GM19397 (cell line): ENCODE measurements around the gene SRRM2.

Source experiments
- ATAC-seq: cut with Tn5 transposase; IDR thresholded peaks from one replicate; pipeline ENCODE4 v1.9.1; 2021; ENCODE audit warnings: mild to moderate bottlenecking, moderate library complexity; ENCODE audit not compliant: unreplicated experiment

The SRRM2 gene

DNA sequence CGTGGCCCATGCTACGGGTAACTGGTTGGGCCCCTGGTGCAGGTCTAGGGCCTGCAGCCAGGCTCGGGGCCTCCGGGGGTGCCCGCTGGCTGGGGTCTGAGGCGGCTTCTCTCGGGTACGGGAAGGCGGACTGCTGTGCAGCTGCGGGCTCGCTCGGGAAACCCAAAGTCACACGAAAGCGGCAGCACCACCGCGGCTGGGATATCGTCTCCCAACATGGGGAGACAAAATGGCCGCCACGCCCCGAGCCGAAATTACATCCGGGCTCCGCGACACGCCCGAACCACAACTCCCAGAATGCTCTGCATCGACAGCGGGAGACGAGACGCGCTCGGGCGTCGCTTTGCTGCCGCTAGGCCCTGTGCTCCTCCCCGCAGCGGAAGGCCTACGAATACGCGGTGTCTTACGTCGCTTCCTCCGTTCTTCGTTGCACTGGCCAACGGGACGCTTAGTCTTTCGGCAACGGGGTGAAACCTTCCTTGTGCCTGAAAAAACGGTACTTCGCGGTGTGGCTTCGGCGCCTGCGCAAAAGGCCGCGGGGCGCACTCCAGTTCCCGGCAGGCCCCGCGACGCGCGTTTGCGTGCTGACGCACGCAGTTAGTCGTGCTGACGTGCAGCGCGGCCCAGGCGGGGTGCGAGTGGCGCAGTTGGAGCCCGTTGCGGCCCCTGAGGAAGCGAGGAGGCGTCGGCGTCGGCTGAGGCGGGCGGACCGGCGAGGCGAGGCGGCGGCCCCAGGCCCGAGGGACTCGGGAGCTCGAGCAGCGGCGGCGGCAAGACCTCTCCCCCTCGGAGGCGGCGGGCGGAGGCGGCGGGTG lies at the start of gene SRRM2:
SRRM2 (plus strand) TSS at position 604 of the 815 bp plus-strand sequence. CDS start 3,727 bp downstream, outside the sequence.
- ATAC-seq: peak; percentile 78

GRCh38 chr16:2702871-2703745 lies 49.3 kb upstream of the SRRM2 start:
- ATAC-seq: no peak

DNA sequence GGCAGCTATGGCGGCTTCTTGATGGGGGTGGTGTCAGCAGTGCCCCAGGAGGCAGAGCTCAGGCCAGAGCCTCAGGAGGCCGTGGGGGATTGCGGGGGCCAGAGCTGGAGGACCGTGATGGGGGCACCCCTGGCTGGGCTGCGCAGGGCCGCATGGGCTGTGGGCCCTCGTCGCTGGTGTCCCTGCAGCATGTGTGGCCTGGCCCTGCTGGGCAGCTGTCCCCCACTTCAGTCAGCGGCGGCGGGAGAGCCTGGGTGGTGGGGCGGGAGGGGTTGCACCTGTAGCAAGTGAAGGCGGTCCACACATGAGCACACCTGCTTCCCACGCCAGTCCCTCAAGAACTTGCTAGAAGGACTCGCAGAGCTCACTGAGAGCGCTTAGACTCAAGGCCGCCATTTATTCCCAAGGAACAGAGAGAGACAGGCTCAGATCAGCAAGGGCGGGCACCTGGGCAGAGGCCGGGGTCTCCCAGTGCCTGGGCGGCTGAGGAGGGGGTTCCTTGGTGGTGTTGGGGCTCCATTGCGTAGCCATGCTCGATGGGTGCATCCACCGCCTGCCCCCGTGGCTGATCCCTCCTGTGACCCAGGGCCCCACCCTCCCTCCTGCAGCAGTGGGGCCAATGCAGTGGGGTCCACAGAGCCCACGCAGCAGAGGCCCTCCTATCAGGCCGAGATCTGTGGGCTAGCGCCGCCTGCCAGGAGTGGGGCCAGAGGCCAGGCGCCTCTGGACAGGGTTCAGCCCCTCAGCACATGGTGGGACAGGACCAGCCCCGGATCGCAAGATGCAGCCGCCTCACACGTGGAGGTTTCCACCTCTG lies 48.1 kb upstream of the SRRM2 start:
- ATAC-seq: no peak

DNA sequence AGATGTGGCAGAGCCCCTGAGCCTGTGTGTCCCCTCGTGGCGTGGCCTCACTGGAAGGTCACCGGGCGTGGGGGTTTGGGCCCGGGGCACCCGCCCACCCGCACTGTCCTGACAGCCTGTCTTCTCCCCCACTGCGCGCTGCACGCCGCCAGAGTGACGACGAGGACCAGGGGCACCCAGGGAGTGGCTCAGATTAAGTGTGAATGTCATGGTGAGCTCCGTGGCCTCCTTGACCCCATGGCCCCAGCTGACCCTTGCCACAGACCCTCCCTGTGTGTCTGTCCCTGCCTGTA lies 47.5 kb upstream of the SRRM2 start:
- ATAC-seq: no peak

GRCh38 chr16:2705351-2705750 lies 47.1 kb upstream of the SRRM2 start:
- no peak for ATAC-seq

DNA sequence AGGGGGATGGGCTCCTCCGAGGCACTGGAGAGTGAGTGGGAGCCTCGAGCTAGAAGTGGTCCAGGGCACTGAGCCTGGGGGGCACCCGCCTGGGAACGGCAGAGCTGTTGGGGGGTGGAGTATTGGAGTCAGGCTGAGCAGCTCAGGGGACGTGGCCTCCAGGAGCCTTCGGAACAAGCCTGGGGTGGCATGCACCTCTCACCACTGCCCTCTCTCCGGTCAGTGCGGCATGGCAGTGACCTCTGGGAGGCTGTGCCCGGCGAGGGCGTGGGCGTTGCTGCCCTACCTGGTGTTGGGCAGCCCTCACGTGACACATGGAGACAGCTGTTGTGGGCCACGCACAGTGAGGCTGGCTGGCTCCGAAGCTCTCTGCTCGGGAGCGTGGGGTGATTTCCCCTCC lies 46.4 kb upstream of the SRRM2 start:
- no peak for ATAC-seq

DNA sequence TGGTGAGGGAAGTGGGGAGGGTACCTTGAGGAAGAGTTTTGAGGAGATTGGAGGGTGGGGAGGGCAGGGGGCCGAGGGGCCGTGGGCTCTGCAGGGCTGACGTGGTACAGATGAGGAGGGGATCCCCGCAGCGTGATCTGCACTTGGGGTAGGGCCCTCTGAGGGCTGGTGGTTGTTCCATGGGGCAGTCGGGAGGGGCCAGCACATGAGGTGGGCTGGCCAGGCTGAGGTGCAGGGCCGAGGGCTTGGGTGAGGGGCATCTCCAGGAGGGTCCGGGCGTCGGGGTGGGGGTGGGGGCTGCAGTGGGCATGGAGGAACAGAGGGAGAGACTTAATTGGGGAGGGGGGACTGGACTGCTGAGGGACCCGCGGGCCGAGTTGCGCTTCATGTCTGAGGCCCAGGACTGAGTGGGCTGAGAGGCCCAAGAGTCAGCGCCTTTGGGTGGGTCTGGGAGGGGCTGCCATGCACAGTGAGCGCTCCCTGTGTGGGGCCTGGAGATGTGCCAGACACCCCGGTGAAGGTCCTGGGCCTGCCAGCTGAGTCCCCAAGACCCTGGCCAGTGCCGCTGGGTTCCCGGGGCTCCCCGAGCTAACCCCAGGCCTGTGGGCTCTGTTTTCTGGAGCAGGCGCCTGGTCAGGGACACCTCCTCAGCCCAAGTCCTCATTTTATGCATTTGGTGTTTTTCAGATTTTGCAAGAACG lies 45.7 kb upstream of the SRRM2 start:
- ATAC-seq: no peak

DNA sequence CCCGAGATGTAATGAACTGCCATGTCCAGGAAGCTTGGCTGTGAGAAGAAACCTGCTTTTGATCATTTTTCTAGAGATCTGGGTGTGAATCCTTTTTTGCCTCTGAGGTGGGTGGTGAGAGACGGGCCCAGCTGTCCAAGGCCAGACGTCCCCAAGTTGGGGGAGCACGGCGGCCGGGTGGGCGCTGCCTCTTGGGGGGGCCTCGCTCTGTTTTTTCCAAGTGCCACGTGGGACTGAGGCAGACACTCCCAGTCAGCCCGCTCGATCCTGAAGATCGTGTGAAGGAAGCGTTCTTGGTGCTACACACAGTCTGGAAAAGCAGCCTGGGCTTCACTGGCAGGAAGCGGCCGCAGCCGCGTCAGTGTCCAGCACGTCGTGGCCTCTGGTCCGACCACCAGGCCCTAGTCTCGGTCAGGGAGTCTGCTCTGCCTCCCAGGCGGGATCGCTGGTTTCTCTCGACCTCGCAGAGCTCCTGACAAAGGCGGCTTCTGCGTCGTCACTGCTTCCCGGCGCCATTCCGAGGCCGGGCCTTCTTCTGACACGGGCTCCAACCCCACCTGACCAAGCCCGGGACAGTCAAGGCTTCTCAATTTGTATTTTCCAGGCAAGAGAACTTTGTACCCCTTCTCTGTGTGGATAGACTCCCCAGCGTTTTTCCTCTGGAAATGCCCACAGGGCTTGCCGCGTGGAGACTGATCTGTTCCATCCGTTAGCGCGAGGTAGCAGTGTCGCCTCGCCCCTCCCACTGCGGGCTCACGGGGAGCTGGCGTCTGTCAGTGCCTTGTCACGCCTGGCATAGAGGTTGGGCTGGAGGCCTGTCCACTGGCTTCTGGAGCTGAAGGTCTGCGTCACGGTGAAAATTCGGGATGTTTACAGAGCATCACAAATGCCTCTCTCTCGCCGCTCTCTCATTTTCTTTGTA lies 44.8 kb upstream of the SRRM2 start:
- no peak for ATAC-seq

GRCh38 chr16:2708290-2708639 lies 44.2 kb upstream of the SRRM2 start:
- ATAC-seq: no peak

GRCh38 chr16:2708955-2709587 lies 43.4 kb upstream of the SRRM2 start:
- ATAC-seq: no peak

DNA sequence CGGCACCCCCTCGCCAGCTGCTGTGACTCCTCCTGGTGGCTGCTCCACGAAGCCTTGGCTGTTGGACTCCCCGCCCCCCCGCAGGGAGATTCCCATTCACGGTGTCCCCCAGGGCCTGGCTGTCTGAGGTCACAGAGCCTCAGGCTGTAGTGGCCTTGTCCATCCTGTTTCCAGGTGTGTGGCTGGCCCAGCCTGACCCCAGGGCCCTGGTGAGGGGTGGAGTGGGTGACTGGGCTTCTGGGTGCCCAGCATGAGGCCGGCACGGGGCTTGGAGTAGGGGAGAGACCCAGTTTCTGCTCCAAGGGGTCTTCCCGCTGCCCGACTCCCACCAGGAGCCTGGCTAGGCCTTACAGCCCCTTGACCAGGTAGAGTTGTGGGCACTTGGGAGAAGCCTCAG lies 42.9 kb upstream of the SRRM2 start:
- ATAC-seq: no peak

DNA sequence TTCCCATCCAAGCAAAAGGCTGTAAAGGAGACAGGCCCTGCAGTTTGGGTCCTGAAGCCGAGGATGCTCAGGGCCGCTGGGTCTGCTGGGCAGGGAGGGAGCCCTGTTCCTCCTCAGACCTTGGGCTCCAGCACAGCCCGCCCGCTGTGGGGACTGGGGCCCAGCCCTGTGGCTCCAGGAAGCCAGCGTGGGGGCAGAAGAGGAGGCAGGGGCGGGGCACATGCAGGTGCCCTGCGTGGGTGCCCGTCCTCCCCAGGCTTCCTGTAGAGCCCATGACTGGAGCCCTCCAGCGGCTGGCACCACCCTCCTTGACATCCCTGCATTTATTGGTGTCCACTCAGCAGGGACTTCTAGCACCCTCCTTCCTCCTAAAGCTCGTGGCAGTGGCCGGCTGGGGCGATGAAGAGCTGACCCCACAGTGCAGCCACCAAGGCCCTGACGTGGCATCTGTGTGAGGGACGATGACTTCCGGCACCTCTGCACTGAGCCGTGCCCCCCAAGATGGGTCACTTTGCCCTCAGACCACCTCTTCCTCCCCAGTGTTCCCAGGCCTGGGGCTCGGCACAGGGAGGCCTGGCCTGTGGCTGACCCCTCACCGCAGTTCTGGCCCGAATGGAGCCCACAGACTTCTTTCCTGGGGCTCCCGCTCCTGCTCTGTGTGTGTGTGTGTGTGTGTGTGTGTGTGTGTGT lies 42.3 kb upstream of the SRRM2 start:
- ATAC-seq: no peak

- ATAC-seq: no peak
These were observed 41.7 kb upstream of the SRRM2 start for GRCh38 chr16:2710711-2711231.

GRCh38 chr16:2711370-2712062 lies 40.9 kb upstream of the SRRM2 start:
- ATAC-seq: no peak

- no peak for ATAC-seq
These were observed 40.4 kb upstream of the SRRM2 start for GRCh38 chr16:2712063-2712441.

- ATAC-seq: no peak
These were observed 39.9 kb upstream of the SRRM2 start for GRCh38 chr16:2712546-2712945.

GRCh38 chr16:2713523-2713922 lies 38.9 kb upstream of the SRRM2 start:
- ATAC-seq: no peak
